ENCODE measurements around the gene SF3A1. TPM values are rescaled to one million over a fixed set of nuclear protein-coding genes. Genes with fewer than 3 reads are reported as not detected.
A peak's percentile ranks its signal among the peaks of the same experiment; 100 is the strongest.
"Not testable (repeated sequence)": the region's sequence is repeated elsewhere in the genome, so short reads cannot be mapped to it uniquely, and the experiment has no call there.

Gene SF3A1
- 134 TPM for polyA plus RNA-seq (ENCODE audit: insufficient read length)
- long read RNA-seq, donor 1, full-length matches to known transcripts: 25 of 205 reads
- long read RNA-seq, donor 1, partial matches to known transcripts: 180 of 205 reads
- long read RNA-seq, donor 1, other reads (novel, unspliced or antisense): 0 of 205 reads
- long read RNA-seq, donor 2, full-length matches to known transcripts: 13 of 40 reads
- long read RNA-seq, donor 2, partial matches to known transcripts: 27 of 40 reads
- long read RNA-seq, donor 2, other reads (novel, unspliced or antisense): 0 of 40 reads
- long read RNA-seq, donor 3, partial matches to known transcripts: 26 of 31 reads
- long read RNA-seq, donor 3, other reads (novel, unspliced or antisense): 0 of 31 reads
- long read RNA-seq, donor 4, partial matches to known transcripts: 0 of 6 reads
- long read RNA-seq, donor 4, other reads (novel, unspliced or antisense): 0 of 6 reads
- long read RNA-seq, donor 5, full-length matches to known transcripts: 16 of 32 reads
- long read RNA-seq, donor 5, partial matches to known transcripts: 16 of 32 reads
- long read RNA-seq, donor 5, other reads (novel, unspliced or antisense): 0 of 32 reads
- long read RNA-seq, donor 6, full-length matches to known transcripts: 20 of 56 reads
- long read RNA-seq, donor 6, partial matches to known transcripts: 36 of 56 reads
- long read RNA-seq, donor 6, other reads (novel, unspliced or antisense): 0 of 56 reads
- long read RNA-seq, donor 7, full-length matches to known transcripts: 19 of 64 reads
- long read RNA-seq, donor 7, partial matches to known transcripts: 45 of 64 reads
- long read RNA-seq, donor 7, other reads (novel, unspliced or antisense): 0 of 64 reads
- long read RNA-seq, donor 8, full-length matches to known transcripts: 6 of 12 reads
- long read RNA-seq, donor 8, partial matches to known transcripts: 6 of 12 reads
- long read RNA-seq, donor 8, other reads (novel, unspliced or antisense): 0 of 12 reads

GRCh38 chr22:30356449-30357235 is at the start of gene SF3A1, which contains the start of gene CCDC157:
Gene SF3A1, minus strand, starts transcription at chr22:30356894. Its CDS starts 102 bp downstream, at chr22:30356792.
Gene CCDC157, plus strand, starts transcription at chr22:30357007. Its CDS starts 8,994 bp downstream, at chr22:30366001.
- peak; percentile 90 for DNase-seq

- no peak for DNase-seq
These were observed 49.7 kb upstream of the SF3A1 start for GRCh38 chr22:30406400-30406799.

- no peak for DNase-seq
These were observed 49.0 kb upstream of the SF3A1 start for GRCh38 chr22:30405731-30406130.

- no peak for DNase-seq
These were observed 47.6 kb upstream of the SF3A1 start for GRCh38 chr22:30404307-30404706.

- DNase-seq: not testable (repeated sequence)
These were observed 46.0 kb upstream of the SF3A1 start for GRCh38 chr22:30402766-30403104.

- no peak for DNase-seq
These were observed 45.5 kb upstream of the SF3A1 start for GRCh38 chr22:30402028-30402765.

GRCh38 chr22:30401024-30401423 is 44.3 kb upstream of the SF3A1 start:
- DNase-seq: not testable (repeated sequence)

- no peak for DNase-seq
These were observed 43.5 kb upstream of the SF3A1 start for GRCh38 chr22:30400159-30400558.

GRCh38 chr22:30399718-30400117 is 43.0 kb upstream of the SF3A1 start:
- no peak for DNase-seq

GRCh38 chr22:30398685-30399680 is 42.3 kb upstream of the SF3A1 start:
- DNase-seq: no peak

- no peak for DNase-seq
These were observed 41.3 kb upstream of the SF3A1 start for GRCh38 chr22:30397656-30398635.

- DNase-seq: peak; percentile 50
These were observed 40.4 kb upstream of the SF3A1 start, which contains the start of gene SEC14L2 for GRCh38 chr22:30396871-30397655. Gene SEC14L2, plus strand, starts transcription at chr22:30397018. Its CDS starts 99 bp downstream, at chr22:30397117.

GRCh38 chr22:30393885-30394284 is 37.2 kb upstream of the SF3A1 start:
- DNase-seq: no peak

GRCh38 chr22:30393322-30393680 is 36.6 kb upstream of the SF3A1 start:
- DNase-seq: no peak

- DNase-seq: no peak
These were observed 36.1 kb upstream of the SF3A1 start for GRCh38 chr22:30392661-30393321.

GRCh38 chr22:30390974-30391691 is 34.4 kb upstream of the SF3A1 start:
- no peak for DNase-seq

Measured in left kidney (tissue), 8 donors.